ENCODE data around the gene ELL.

ELL gene

GRCh38 chr19:18488838-18489626 lies 32.8 kb downstream of the ELL start:
- no peak for DNase-seq (ENCODE audit: low spot score)

- peak; percentile 48 for DNase-seq (ENCODE audit: low spot score)
These were observed 33.5 kb downstream of the ELL start for GRCh38 chr19:18488403-18488723.

GRCh38 chr19:18487576-18488402 lies 34.1 kb downstream of the ELL start:
- DNase-seq (ENCODE audit: low spot score), result no peak

- no peak for DNase-seq (ENCODE audit: low spot score)
These were observed 35.1 kb downstream of the ELL start for GRCh38 chr19:18486746-18487145.

GRCh38 chr19:18484992-18485391 lies 36.9 kb downstream of the ELL start:
- no peak for DNase-seq (ENCODE audit: low spot score)

- DNase-seq (ENCODE audit: low spot score), result no peak
These were observed 38.6 kb downstream of the ELL start for GRCh38 chr19:18483119-18483890.

- no peak for DNase-seq (ENCODE audit: low spot score)
These were observed 40.2 kb downstream of the ELL start for GRCh38 chr19:18481505-18482222.

- peak; percentile 87 for DNase-seq (ENCODE audit: low spot score)
These were observed 41.7 kb downstream of the ELL start for GRCh38 chr19:18480006-18480691.

GRCh38 chr19:18478545-18479311 lies 43.1 kb downstream of the ELL start:
- DNase-seq (ENCODE audit: low spot score), result peak; percentile 93

GRCh38 chr19:18477974-18478373 lies 43.9 kb downstream of the ELL start:
- DNase-seq (ENCODE audit: low spot score), result no peak

GRCh38 chr19:18477042-18477779 lies 44.7 kb downstream of the ELL start:
- DNase-seq (ENCODE audit: low spot score), result no peak

GRCh38 chr19:18476507-18477041 lies 45.3 kb downstream of the ELL start:
- DNase-seq (ENCODE audit: low spot score), result no peak

- no peak for DNase-seq (ENCODE audit: low spot score)
These were observed 46.0 kb downstream of the ELL start for GRCh38 chr19:18475762-18476331.

GRCh38 chr19:18475004-18475453 lies 46.8 kb downstream of the ELL start:
- DNase-seq (ENCODE audit: low spot score), result no peak

- no peak for DNase-seq (ENCODE audit: low spot score)
These were observed 47.4 kb downstream of the ELL start for GRCh38 chr19:18474366-18474887.

GRCh38 chr19:18473706-18474087 lies 48.2 kb downstream of the ELL start:
- no peak for DNase-seq (ENCODE audit: low spot score)

- no peak for DNase-seq (ENCODE audit: low spot score)
These were observed 48.7 kb downstream of the ELL start for GRCh38 chr19:18473003-18473705.

- DNase-seq (ENCODE audit: low spot score), result no peak
These were observed 51.1 kb downstream of the ELL start for GRCh38 chr19:18470787-18471186.
